Erythroblast (primary cell): Measurements from ENCODE around the gene LEO1.
A peak's percentile ranks its signal among the peaks of the same experiment; 100 is the strongest.

ENCODE experiments used
- DNase-seq, 2 experiments: peaks; one replicate each; lab custom pipeline; 2025; lab: John Stamatoyannopoulos, UW
- GATA1 ChIP-seq: IDR thresholded peaks from 2 replicates; pipeline ENCODE4 v1.6.1; 2011; ENCODE audit warnings: low read depth, mild to moderate bottlenecking, control low read depth, low read length, moderate library complexity
- POLR2A ChIP-seq: IDR thresholded peaks from 2 replicates; pipeline ENCODE4 v1.6.1; 2011; ENCODE audit warnings: mild to moderate bottlenecking, low read length

LEO1 gene

DNA sequence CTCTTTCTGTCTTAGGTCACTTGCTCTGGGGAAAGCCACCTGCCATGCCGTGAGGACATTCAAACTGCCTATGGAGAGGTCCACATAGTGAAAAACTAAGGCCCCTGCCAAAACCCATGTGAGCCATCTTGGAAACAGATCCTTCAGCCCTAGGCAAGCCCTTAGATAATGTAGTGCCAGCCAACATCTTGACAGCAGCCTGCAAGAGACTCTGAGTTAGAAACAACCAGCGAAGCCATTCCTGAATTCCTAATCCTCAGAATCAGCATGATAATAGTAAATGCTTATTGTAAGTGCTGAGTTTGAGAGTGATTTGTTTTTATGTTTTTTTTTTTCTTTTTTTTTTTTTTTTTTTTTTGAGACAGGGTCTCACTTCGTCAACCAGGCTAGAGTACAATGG lies 40.6 kb downstream of the LEO1 start:
- no peak for DNase-seq
- no peak for TF ChIP-seq GATA1
- no peak for TF ChIP-seq POLR2A

- TF ChIP-seq GATA1 (no peak), POLR2A (no peak)
- DNase-seq: no peak
Measured at GRCh38 chr15:51926809-51927208, 44.8 kb downstream of the LEO1 start.

- no peak for DNase-seq
- TF ChIP-seq POLR2A (no peak), GATA1 (no peak)
Measured at GRCh38 chr15:51924156-51925068, 47.2 kb downstream of the LEO1 start.

GRCh38 chr15:51917493-51917892 lies 54.1 kb downstream of the LEO1 start:
- DNase-seq: peak; percentile 55 to 65
- no peak for TF ChIP-seq GATA1
- TF ChIP-seq POLR2A: no peak

DNA sequence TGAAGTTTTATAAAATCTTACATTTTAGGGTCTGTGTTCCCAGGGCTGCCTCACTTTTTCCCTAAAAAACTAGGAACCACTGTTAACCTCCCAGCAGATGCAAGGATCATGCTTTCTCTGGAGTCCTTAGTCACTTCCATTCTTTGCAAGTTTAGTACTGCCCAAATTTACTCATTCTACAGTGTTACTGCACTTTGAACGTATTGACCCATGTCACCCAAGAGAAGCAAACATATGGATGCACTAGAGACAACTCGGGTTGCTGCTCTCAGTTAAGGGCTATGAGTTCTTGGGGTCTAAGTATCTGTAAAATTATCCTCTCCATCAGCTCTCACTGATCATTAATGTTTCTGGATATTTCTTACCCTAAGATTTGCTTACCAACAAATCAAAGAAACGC lies 59.0 kb downstream of the LEO1 start:
- TF ChIP-seq POLR2A (no peak), GATA1 (no peak)

GRCh38 chr15:51909584-51909983 lies 62.0 kb downstream of the LEO1 start:
- DNase-seq: no peak
- TF ChIP-seq POLR2A: no peak
- no peak for TF ChIP-seq GATA1

More for the DNA sequence above, 59.0 kb downstream of the LEO1 start:
- DNase-seq: no peak

GRCh38 chr15:51908316-51908715 lies 63.3 kb downstream of the LEO1 start:
- DNase-seq: no peak
- no peak for TF ChIP-seq GATA1
- no peak for TF ChIP-seq POLR2A

- TF ChIP-seq POLR2A: no peak
- no peak for TF ChIP-seq GATA1
- DNase-seq: peak in 1 of 2 experiments; percentile 15
Measured at GRCh38 chr15:51907136-51907862, 64.3 kb downstream of the LEO1 start.

- TF ChIP-seq GATA1: no peak
- no peak for TF ChIP-seq POLR2A
- DNase-seq: no peak
Measured at GRCh38 chr15:51904931-51905330, 66.6 kb downstream of the LEO1 start.

DNA sequence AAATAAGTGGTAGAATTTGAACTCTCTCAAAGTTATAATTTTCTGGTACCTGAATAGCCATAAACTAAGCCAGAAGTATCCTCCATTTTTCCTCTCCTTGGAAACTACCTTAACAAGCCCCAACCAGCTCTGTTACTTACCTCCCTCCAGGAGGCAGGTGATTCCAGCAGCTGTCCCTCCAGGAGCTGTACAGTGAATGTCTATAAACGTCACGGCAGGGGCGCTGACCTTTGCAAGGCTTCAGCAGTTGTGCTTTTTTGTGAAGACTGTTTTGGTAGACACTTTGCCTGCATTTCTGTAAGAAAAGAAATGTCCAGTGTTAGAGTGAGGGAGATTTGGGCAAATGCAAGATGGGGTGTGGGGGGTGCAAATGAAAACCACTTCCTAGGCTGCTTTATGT lies 67.2 kb downstream of the LEO1 start:
- no peak for DNase-seq
- TF ChIP-seq POLR2A (no peak), GATA1 (no peak)

DNA sequence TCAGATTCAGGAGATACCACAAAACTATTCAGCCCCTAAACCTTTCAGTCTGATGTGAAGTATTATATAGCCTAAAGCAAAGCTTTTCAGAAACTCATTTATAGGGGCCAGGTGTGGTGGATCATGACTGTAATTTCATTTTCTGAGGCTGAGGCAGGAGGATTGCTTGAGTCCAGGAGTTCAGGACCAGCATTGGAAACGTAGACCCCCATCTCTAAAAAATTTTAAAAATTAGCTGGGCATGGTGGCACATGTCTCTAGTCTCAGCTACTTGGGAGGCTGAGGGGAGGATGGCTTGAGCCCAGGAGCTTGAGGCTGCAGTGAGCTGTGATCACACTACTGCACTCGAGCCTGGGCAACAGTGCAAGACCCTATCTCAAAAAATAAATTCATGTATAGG lies 82.1 kb downstream of the LEO1 start:
- DNase-seq: no peak
- TF ChIP-seq POLR2A (no peak), GATA1 (no peak)

GRCh38 chr15:51888593-51889195 lies 82.9 kb downstream of the LEO1 start:
- TF ChIP-seq GATA1 (no peak), POLR2A (no peak)
- peak; percentile 36 to 62 for DNase-seq
